SU-DHL-6 (cell line): ENCODE data around the gene ATP11A.

Experiments used
- H2AFZ ChIP-seq: fragments of 200-600 bp; sonication (generic); 2 replicates; pipeline ENCODE4 v1.6.1; 2014; ENCODE audit warnings: low read depth, mild to moderate bottlenecking, moderate library complexity, mixed read lengths, antibody characterized with exemption, low read length; ENCODE audit not compliant: severe bottlenecking
- H3F3A ChIP-seq: fragments of 200-600 bp; shearing (Covaris generic); 2 replicates; pipeline ENCODE4 v1.6.0; 2016; ENCODE audit warnings: antibody characterized with exemption, mild to moderate bottlenecking; ENCODE audit not compliant: insufficient read depth
- H3K27ac ChIP-seq: fragments of 200-600 bp; sonication (generic); 2 replicates; pipeline ENCODE4 v1.5.1; 2016; ENCODE audit warnings: low read depth, mild to moderate bottlenecking, low read length, moderate library complexity, mixed read lengths
- H3K27me3 ChIP-seq: fragments of 200-600 bp; sonication (generic), shearing (Covaris generic); 2 replicates; pipeline ENCODE4 v1.6.0; 2014; ENCODE audit warnings: mild to moderate bottlenecking, low read length
- H3K36me3 ChIP-seq: fragments of 200-600 bp; sonication (generic); 2 replicates; pipeline ENCODE4 v1.6.1; 2014; ENCODE audit warnings: mild to moderate bottlenecking, low read length, mixed read lengths
- H3K4me2 ChIP-seq: fragments of 300-600, 200-600 bp; shearing (Covaris generic), sonication (generic); 2 replicates; pipeline ENCODE4 v1.6.0; 2014; ENCODE audit warnings: low read length, low read depth, mild to moderate bottlenecking; ENCODE audit not compliant: poor library complexity, severe bottlenecking
- H3K4me3 ChIP-seq: fragments of 200-600 bp; sonication (generic); 2 replicates; pipeline ENCODE4 v1.5.1; 2014; ENCODE audit warnings: antibody characterized with exemption, low read length, mild to moderate bottlenecking, mixed read lengths; ENCODE audit not compliant: insufficient read depth, poor library complexity, severe bottlenecking
- H3K79me2 ChIP-seq: fragments of 200-600 bp; sonication (generic); 2 replicates; pipeline ENCODE4 v1.6.1; 2014; ENCODE audit warnings: mild to moderate bottlenecking, low read length, moderate library complexity; ENCODE audit not compliant: insufficient read depth
- H3K9ac ChIP-seq: fragments of 200-600 bp; sonication (generic); 2 replicates; pipeline ENCODE4 v1.7.0; 2014; ENCODE audit warnings: mild to moderate bottlenecking, low read length
- H3K9me2 ChIP-seq: fragments of 200-600 bp; sonication (generic); replicated peaks from 2 replicates; pipeline ENCODE4 v1.6.1; 2014; ENCODE audit warnings: low read length; ENCODE audit not compliant: insufficient read depth
- H3K9me3 ChIP-seq: fragments of 200-600 bp; sonication (generic); 2 replicates; pipeline ENCODE4 v1.6.1; 2014; ENCODE audit warnings: low read length, mixed read lengths; ENCODE audit not compliant: insufficient read depth
- H4K20me1 ChIP-seq: fragments of 200-600 bp; sonication (generic); 2 replicates; pipeline ENCODE4 v1.6.1; 2014; ENCODE audit warnings: low read depth, mild to moderate bottlenecking, antibody characterized with exemption, low read length, moderate library complexity, mixed read lengths
- CTCF ChIP-seq: fragments of 200-600 bp; sonication (generic); IDR thresholded peaks from one replicate; pipeline ENCODE4 v1.5.1; 2017; ENCODE audit warnings: antibody characterized with exemption, mild to moderate bottlenecking, low read length, moderate library complexity; ENCODE audit not compliant: insufficient read depth, poor library complexity, severe bottlenecking
- EZH2phosphoT487 ChIP-seq: fragments of 200-600 bp; sonication (generic), shearing (Covaris generic); conservative IDR thresholded peaks from 2 replicates; pipeline ENCODE4 v1.6.1; 2018; ENCODE audit warnings: mild to moderate bottlenecking, antibody characterized with exemption, low read length, moderate library complexity, mixed read lengths

The ATP11A gene

GRCh38 chr13:112900691-112901091 lies 210.9 kb downstream of the ATP11A start:
- Histone ChIP-seq H3K9me2 (no peaks in the 10 kb centered on the region), H3K4me3 (no peak overlapping the region), H3K9ac (no peak overlapping the region), H3K27me3 (no peaks in the 10 kb centered on the region), H3K9me3 (no peaks in the 10 kb centered on the region; the same call in 1 of the 2 replicates), H3K27ac (no peak overlapping the region), H3K4me2 (no peak overlapping the region), H4K20me1 (no peaks in the 10 kb centered on the region), H3K79me2 (no peaks in the 10 kb centered on the region), H3K36me3 (no peaks in the 10 kb centered on the region), H3F3A (no peaks in the 10 kb centered on the region), H2AFZ (no peak overlapping the region)
- TF ChIP-seq CTCF = no peak
- TF ChIP-seq EZH2phosphoT487 = no peak

- H3K9me3 ChIP-seq = no peaks in the 10 kb centered on the region; the same call in 1 of the 2 replicates
- H3K9ac ChIP-seq = no peak overlapping the region
- H3K27ac ChIP-seq = no peak overlapping the region
- no peaks in the 10 kb centered on the region for H3K9me2 ChIP-seq
- no peak overlapping the region for H2AFZ ChIP-seq
- no peak overlapping the region for H3K4me3 ChIP-seq
- H3K4me2 ChIP-seq = no peak overlapping the region
- H3K27me3 ChIP-seq = no peaks in the 10 kb centered on the region
- H3F3A ChIP-seq = no peaks in the 10 kb centered on the region
- no peaks in the 10 kb centered on the region for H4K20me1 ChIP-seq
- TF ChIP-seq EZH2phosphoT487 (no peak), CTCF (no peak)
- H3K36me3 ChIP-seq = no peaks in the 10 kb centered on the region
- no peaks in the 10 kb centered on the region for H3K79me2 ChIP-seq
Observed at GRCh38 chr13:112902101-112902651, 212.3 kb downstream of the ATP11A start.

- H3K79me2 ChIP-seq = no peaks in the 10 kb centered on the region
- H3K4me2 ChIP-seq = no peak overlapping the region
- H2AFZ ChIP-seq = no peak overlapping the region
- H3K27me3 ChIP-seq = no peaks in the 10 kb centered on the region
- H3K9me3 ChIP-seq = no peaks in the 10 kb centered on the region; the same call in 1 of the 2 replicates
- H3F3A ChIP-seq = no peaks in the 10 kb centered on the region
- no peaks in the 10 kb centered on the region for H4K20me1 ChIP-seq
- no peaks in the 10 kb centered on the region for H3K9me2 ChIP-seq
- no peaks in the 10 kb centered on the region for H3K36me3 ChIP-seq
- H3K27ac ChIP-seq = no peak overlapping the region
- H3K9ac ChIP-seq = no peak overlapping the region
- no peak overlapping the region for H3K4me3 ChIP-seq
- TF ChIP-seq EZH2phosphoT487 (no peak), CTCF (no peak)
Observed at GRCh38 chr13:112902669-112903068, 212.8 kb downstream of the ATP11A start.
